WTC11 (cell line): ENCODE measurements around the gene APLF. TPM values are rescaled to one million over a fixed set of nuclear protein-coding genes. Genes with fewer than 3 reads are reported as not detected.

Experiments used
- ATAC-seq: fragments of 200-7000 bp; cut with Tn5 transposase; 2 replicates; pipeline ENCODE4 v1.10.0; 2021; ENCODE audit warnings: mild to moderate bottlenecking, moderate library complexity
- CTCF ChIA-PET: fragments of 300-600 bp; sonication (Branson Sonifier 250); formaldehyde crosslinking; loops from one replicate; lab custom pipeline; 2021; ENCODE audit warnings: antibody characterized with exemption; lab: Charles Lee
- POLR2A ChIA-PET: fragments of 350-600 bp; sonication (Branson Sonifier 250); formaldehyde crosslinking; loops from one replicate; lab custom pipeline; 2021; ENCODE audit warnings: antibody characterized with exemption; lab: Charles Lee
- DNase-seq: peaks from one replicate; pipeline ENCODE4 v3.0.0; 2021; ENCODE audit warnings: low spot score
- H3K27ac Mint-ChIP-seq: 2 replicates; pipeline ENCODE4 v1.8.0; 2021; ENCODE audit warnings: mixed read lengths
- H3K27me3 Mint-ChIP-seq: 2 replicates; pipeline ENCODE4 v1.8.0; 2021; ENCODE audit warnings: low read depth, mild to moderate bottlenecking, moderate library complexity, mixed read lengths
- H3K36me3 Mint-ChIP-seq: 2 replicates; pipeline ENCODE4 v1.8.0; 2021; ENCODE audit warnings: mixed read lengths
- H3K4me1 Mint-ChIP-seq: 2 replicates; pipeline ENCODE4 v1.8.0; 2022; ENCODE audit warnings: mixed read lengths
- H3K4me3 Mint-ChIP-seq: 2 replicates; pipeline ENCODE4 v1.8.0; 2021; ENCODE audit warnings: mild to moderate bottlenecking, moderate library complexity, mixed read lengths
- H3K9me3 Mint-ChIP-seq: 2 replicates; pipeline ENCODE4 v1.8.0; 2021; ENCODE audit warnings: mixed read lengths
- AFF4 ChIP-seq: sonication (generic); formaldehyde crosslinking; IDR thresholded peaks from 2 replicates; pipeline ENCODE4 v1.8.1; 2023; ENCODE audit warnings: mild to moderate bottlenecking, missing genetic modification reagents, borderline replicate concordance
- ATF1 ChIP-seq: sonication (generic); formaldehyde crosslinking; IDR thresholded peaks from 2 replicates; pipeline ENCODE4 v1.8.1; 2023; ENCODE audit warnings: mild to moderate bottlenecking, moderate library complexity, missing genetic modification reagents
- ATF3 ChIP-seq: sonication (generic); formaldehyde crosslinking; conservative IDR thresholded peaks from 2 replicates; pipeline ENCODE4 v1.8.1; 2022; ENCODE audit warnings: mild to moderate bottlenecking, missing genetic modification reagents
- CBFB ChIP-seq: sonication (generic); formaldehyde crosslinking; IDR thresholded peaks from 2 replicates; pipeline ENCODE4 v1.8.1; 2022; ENCODE audit warnings: mild to moderate bottlenecking, low read depth, missing genetic modification reagents
- ELF4 ChIP-seq: sonication (generic); formaldehyde crosslinking; IDR thresholded peaks from 2 replicates; pipeline ENCODE4 v1.8.1; 2022; ENCODE audit warnings: low read depth, mild to moderate bottlenecking, moderate library complexity, missing genetic modification reagents
- IRF2 ChIP-seq: sonication (generic); formaldehyde crosslinking; IDR thresholded peaks from 2 replicates; pipeline ENCODE4 v1.8.0; 2022; ENCODE audit warnings: low read depth, missing genetic modification reagents, borderline replicate concordance
- NR1H2 ChIP-seq: sonication (generic); formaldehyde crosslinking; IDR thresholded peaks from 2 replicates; pipeline ENCODE4 v1.9.0; 2021; ENCODE audit warnings: mild to moderate bottlenecking, moderate library complexity, missing genetic modification reagents
- SOX15 ChIP-seq: fragments of 250-450 bp; sonication (Bioruptor Pico); IDR thresholded peaks from 2 replicates; pipeline ENCODE4 v1.9.0; 2021; ENCODE audit warnings: mild to moderate bottlenecking
- ZBTB21 ChIP-seq: sonication (generic); formaldehyde crosslinking; IDR thresholded peaks from 2 replicates; pipeline ENCODE4 v1.8.1; 2023; ENCODE audit warnings: mild to moderate bottlenecking, missing genetic modification reagents, borderline replicate concordance
- ZNF138 ChIP-seq: sonication (generic); formaldehyde crosslinking; conservative IDR thresholded peaks from 2 replicates; pipeline ENCODE4 v1.8.1; 2022; ENCODE audit warnings: mild to moderate bottlenecking, moderate library complexity, missing genetic modification reagents
- ZNF219 ChIP-seq: sonication (generic); formaldehyde crosslinking; IDR thresholded peaks from 2 replicates; pipeline ENCODE4 v1.8.0; 2023; ENCODE audit warnings: missing genetic modification reagents, mild to moderate bottlenecking, borderline replicate concordance
- ZNF671 ChIP-seq: fragments of 250-450 bp; sonication (Bioruptor Pico); IDR thresholded peaks from 2 replicates; pipeline ENCODE4 v1.8.0; 2021; ENCODE audit warnings: mild to moderate bottlenecking
- total RNA-seq: library from RNA; stranded (reverse); gene quantifications from 3 replicates; pipeline ENCODE4 v1.2.3, GENCODE V29; 2021
- TF ChIP-seq, protein P1 (sequence below): sonication (generic); formaldehyde crosslinking; IDR thresholded peaks from 2 replicates; pipeline ENCODE4 v1.8.0; 2023; ENCODE audit warnings: missing genetic modification reagents, mild to moderate bottlenecking, borderline replicate concordance
- TF ChIP-seq, protein P2 (sequence below): sonication (generic); formaldehyde crosslinking; IDR thresholded peaks from 2 replicates; pipeline ENCODE4 v1.8.0; 2022; ENCODE audit warnings: missing genetic modification reagents
- TF ChIP-seq, protein P3 (sequence below): sonication (generic); formaldehyde crosslinking; IDR thresholded peaks from 2 replicates; pipeline ENCODE4 v1.8.0; 2022; ENCODE audit warnings: mild to moderate bottlenecking, missing genetic modification reagents
- TF ChIP-seq, protein P4 (sequence below): sonication (generic); formaldehyde crosslinking; IDR thresholded peaks from 2 replicates; pipeline ENCODE4 v1.8.0; 2022; ENCODE audit warnings: mild to moderate bottlenecking, missing genetic modification reagents

APLF gene
- total RNA-seq, 1 experiment from 2014 or later: 2.7 TPM

DNA sequence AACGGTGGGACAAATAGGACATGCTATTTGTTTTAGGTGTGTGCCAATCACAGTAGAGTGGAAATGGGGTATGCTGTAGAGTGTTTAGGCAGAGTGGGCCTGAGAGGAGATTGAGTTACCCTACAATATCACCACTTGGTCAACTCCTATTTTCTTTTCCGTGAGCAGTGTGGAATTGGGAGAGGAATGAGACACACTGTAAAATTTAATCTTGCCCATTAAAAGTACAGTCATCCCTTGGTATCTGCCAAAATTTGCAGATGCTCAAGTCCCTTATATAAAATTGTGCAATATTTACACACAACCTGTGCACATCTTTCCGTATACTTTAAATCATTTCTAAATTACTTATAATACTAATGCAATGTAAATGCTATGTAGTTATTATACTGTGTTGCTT, 12.7 kb upstream of the APLF start:
- no peaks in the 10 kb centered on the region for H3K36me3 Mint-ChIP-seq
- no peaks in the 10 kb centered on the region for H3K9me3 Mint-ChIP-seq
- TF ChIP-seq SOX15 (CRISPR knock-in tag): no peak
- TF ChIP-seq CBFB (CRISPR knock-in tag): no peak
- TF ChIP-seq, protein P1, sequence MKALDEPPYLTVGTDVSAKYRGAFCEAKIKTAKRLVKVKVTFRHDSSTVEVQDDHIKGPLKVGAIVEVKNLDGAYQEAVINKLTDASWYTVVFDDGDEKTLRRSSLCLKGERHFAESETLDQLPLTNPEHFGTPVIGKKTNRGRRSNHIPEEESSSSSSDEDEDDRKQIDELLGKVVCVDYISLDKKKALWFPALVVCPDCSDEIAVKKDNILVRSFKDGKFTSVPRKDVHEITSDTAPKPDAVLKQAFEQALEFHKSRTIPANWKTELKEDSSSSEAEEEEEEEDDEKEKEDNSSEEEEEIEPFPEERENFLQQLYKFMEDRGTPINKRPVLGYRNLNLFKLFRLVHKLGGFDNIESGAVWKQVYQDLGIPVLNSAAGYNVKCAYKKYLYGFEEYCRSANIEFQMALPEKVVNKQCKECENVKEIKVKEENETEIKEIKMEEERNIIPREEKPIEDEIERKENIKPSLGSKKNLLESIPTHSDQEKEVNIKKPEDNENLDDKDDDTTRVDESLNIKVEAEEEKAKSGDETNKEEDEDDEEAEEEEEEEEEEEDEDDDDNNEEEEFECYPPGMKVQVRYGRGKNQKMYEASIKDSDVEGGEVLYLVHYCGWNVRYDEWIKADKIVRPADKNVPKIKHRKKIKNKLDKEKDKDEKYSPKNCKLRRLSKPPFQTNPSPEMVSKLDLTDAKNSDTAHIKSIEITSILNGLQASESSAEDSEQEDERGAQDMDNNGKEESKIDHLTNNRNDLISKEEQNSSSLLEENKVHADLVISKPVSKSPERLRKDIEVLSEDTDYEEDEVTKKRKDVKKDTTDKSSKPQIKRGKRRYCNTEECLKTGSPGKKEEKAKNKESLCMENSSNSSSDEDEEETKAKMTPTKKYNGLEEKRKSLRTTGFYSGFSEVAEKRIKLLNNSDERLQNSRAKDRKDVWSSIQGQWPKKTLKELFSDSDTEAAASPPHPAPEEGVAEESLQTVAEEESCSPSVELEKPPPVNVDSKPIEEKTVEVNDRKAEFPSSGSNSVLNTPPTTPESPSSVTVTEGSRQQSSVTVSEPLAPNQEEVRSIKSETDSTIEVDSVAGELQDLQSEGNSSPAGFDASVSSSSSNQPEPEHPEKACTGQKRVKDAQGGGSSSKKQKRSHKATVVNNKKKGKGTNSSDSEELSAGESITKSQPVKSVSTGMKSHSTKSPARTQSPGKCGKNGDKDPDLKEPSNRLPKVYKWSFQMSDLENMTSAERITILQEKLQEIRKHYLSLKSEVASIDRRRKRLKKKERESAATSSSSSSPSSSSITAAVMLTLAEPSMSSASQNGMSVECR (CRISPR knock-in tag): no peak
- TF ChIP-seq ZBTB21 (CRISPR knock-in tag): no peak
- TF ChIP-seq ZNF138 (CRISPR knock-in tag): no peak
- TF ChIP-seq, protein P2, sequence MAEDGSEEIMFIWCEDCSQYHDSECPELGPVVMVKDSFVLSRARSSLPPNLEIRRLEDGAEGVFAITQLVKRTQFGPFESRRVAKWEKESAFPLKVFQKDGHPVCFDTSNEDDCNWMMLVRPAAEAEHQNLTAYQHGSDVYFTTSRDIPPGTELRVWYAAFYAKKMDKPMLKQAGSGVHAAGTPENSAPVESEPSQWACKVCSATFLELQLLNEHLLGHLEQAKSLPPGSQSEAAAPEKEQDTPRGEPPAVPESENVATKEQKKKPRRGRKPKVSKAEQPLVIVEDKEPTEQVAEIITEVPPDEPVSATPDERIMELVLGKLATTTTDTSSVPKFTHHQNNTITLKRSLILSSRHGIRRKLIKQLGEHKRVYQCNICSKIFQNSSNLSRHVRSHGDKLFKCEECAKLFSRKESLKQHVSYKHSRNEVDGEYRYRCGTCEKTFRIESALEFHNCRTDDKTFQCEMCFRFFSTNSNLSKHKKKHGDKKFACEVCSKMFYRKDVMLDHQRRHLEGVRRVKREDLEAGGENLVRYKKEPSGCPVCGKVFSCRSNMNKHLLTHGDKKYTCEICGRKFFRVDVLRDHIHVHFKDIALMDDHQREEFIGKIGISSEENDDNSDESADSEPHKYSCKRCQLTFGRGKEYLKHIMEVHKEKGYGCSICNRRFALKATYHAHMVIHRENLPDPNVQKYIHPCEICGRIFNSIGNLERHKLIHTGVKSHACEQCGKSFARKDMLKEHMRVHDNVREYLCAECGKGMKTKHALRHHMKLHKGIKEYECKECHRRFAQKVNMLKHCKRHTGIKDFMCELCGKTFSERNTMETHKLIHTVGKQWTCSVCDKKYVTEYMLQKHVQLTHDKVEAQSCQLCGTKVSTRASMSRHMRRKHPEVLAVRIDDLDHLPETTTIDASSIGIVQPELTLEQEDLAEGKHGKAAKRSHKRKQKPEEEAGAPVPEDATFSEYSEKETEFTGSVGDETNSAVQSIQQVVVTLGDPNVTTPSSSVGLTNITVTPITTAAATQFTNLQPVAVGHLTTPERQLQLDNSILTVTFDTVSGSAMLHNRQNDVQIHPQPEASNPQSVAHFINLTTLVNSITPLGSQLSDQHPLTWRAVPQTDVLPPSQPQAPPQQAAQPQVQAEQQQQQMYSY (CRISPR knock-in tag): no peak
- TF ChIP-seq, protein P3, sequence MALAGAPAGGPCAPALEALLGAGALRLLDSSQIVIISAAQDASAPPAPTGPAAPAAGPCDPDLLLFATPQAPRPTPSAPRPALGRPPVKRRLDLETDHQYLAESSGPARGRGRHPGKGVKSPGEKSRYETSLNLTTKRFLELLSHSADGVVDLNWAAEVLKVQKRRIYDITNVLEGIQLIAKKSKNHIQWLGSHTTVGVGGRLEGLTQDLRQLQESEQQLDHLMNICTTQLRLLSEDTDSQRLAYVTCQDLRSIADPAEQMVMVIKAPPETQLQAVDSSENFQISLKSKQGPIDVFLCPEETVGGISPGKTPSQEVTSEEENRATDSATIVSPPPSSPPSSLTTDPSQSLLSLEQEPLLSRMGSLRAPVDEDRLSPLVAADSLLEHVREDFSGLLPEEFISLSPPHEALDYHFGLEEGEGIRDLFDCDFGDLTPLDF (CRISPR knock-in tag): no peak
- TF ChIP-seq ELF4 (CRISPR knock-in tag): no peak
- no peak for TF ChIP-seq NR1H2 (CRISPR knock-in tag)
- no peak for TF ChIP-seq IRF2
- TF ChIP-seq ATF1 (CRISPR knock-in tag): no peak
- TF ChIP-seq, protein P4, sequence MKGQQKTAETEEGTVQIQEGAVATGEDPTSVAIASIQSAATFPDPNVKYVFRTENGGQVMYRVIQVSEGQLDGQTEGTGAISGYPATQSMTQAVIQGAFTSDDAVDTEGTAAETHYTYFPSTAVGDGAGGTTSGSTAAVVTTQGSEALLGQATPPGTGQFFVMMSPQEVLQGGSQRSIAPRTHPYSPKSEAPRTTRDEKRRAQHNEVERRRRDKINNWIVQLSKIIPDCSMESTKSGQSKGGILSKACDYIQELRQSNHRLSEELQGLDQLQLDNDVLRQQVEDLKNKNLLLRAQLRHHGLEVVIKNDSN: no peak
- TF ChIP-seq ZNF671 (CRISPR knock-in tag): no peak
- TF ChIP-seq ZNF219 (CRISPR knock-in tag): no peak
- no peak for TF ChIP-seq AFF4
- no peak for TF ChIP-seq ATF3 (CRISPR knock-in tag)
- H3K27me3 Mint-ChIP-seq: no peaks in the 10 kb centered on the region
- ATAC-seq (no peak), DNase-seq (no peak)
- ChIA-PET CTCF (interaction anchor here (1.0 to 2.2 kb wide), 2 partner anchors 9 to 141 kb away, joined by 3 to 10 read pairs; no protein-coding TSS in a partner anchor), POLR2A (no interaction called here)
- no peak overlapping the region for H3K27ac Mint-ChIP-seq
- no peaks in the 10 kb centered on the region for H3K4me1 Mint-ChIP-seq
- H3K4me3 Mint-ChIP-seq: no peak overlapping the region
